HEK293T (cell line): ENCODE results near the gene SIGLEC12.

Source experiments
- ARNT ChIP-seq: fragments of 450-650 bp; IDR thresholded peaks from 2 replicates; pipeline ENCODE4 v1.6.1; 2017; ENCODE audit warnings: mild to moderate bottlenecking
- BHLHE40 ChIP-seq: fragments of 450-650 bp; IDR thresholded peaks from 2 replicates; pipeline ENCODE4 v1.6.1; 2016; ENCODE audit warnings: mild to moderate bottlenecking, moderate library complexity, borderline replicate concordance
- ELF4 ChIP-seq: fragments of 450-650 bp; IDR thresholded peaks from 2 replicates; pipeline ENCODE4 v1.6.1; 2017; ENCODE audit warnings: antibody characterized with exemption
- FOXK2 ChIP-seq: fragments of 450-650 bp; IDR thresholded peaks from 2 replicates; pipeline ENCODE4 v1.6.1; 2016; ENCODE audit warnings: mild to moderate bottlenecking
- FOXM1 ChIP-seq: fragments of 450-650 bp; IDR thresholded peaks from 2 replicates; pipeline ENCODE4 v1.6.1; 2017; ENCODE audit warnings: mild to moderate bottlenecking, borderline replicate concordance
- HDGF ChIP-seq: fragments of 450-650 bp; IDR thresholded peaks from 2 replicates; pipeline ENCODE4 v1.6.1; 2017; ENCODE audit warnings: antibody characterized with exemption, borderline replicate concordance
- L3MBTL2 ChIP-seq: fragments of 450-650 bp; conservative IDR thresholded peaks from 2 replicates; pipeline ENCODE4 v1.6.1; 2016; ENCODE audit warnings: mild to moderate bottlenecking
- NFRKB ChIP-seq: fragments of 450-650 bp; IDR thresholded peaks from 2 replicates; pipeline ENCODE4 v1.6.1; 2016; ENCODE audit warnings: mild to moderate bottlenecking, moderate library complexity
- PKNOX1 ChIP-seq: fragments of 450-650 bp; IDR thresholded peaks from 2 replicates; pipeline ENCODE4 v1.6.1; 2016
- SP1 ChIP-seq: fragments of 450-650 bp; IDR thresholded peaks from 2 replicates; pipeline ENCODE4 v1.6.1; 2017
- SUZ12 ChIP-seq: fragments of 450-650 bp; IDR thresholded peaks from 2 replicates; pipeline ENCODE4 v1.6.1; 2016; ENCODE audit warnings: mild to moderate bottlenecking
- TARDBP ChIP-seq: fragments of 450-650 bp; IDR thresholded peaks from 2 replicates; pipeline ENCODE4 v1.6.1; 2016

DNA sequence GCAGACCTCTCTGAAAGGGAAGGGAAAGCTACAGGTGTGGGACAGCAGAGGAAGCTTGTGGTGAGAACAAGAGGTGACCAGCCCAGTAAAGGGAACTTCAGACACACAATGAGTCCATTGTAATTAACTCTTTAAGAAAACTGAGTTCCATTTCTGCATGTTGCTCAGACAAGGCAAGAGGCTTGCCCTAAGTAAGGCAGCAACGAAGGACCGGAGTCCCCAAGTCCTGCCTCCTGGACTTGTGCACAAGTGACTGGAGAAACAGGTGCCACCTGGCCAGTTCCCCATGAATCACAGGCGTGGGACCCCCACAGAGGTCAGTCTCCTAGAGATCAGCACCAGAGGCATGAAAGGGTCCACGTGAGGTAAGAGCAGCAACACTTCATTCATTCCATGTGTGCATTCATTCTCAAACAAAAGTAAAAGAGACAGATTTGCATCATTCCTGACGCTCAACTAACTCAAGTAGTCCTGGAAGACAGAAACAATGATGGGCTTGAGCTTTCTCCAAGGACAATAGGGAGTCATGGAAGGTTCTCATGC lies 44.6 kb upstream of the SIGLEC12 start:
- no peak for TF ChIP-seq TARDBP
- TF ChIP-seq BHLHE40 = no peak
- no peak for TF ChIP-seq FOXK2
- TF ChIP-seq PKNOX1 = no peak
- TF ChIP-seq L3MBTL2 = no peak
- TF ChIP-seq ARNT = no peak
- no peak for TF ChIP-seq NFRKB
- TF ChIP-seq SUZ12 = no peak
- TF ChIP-seq ELF4 = no peak
- no peak for TF ChIP-seq SP1
- no peak for TF ChIP-seq HDGF
- no peak for TF ChIP-seq FOXM1
